Naive B cell (primary cell): ENCODE data around the gene PER2. TPM values are rescaled to one million over a fixed set of nuclear protein-coding genes. Genes with fewer than 3 reads are reported as not detected.
"Not testable (repeated sequence)": the region's sequence is repeated elsewhere in the genome, so short reads cannot be mapped to it uniquely, and the experiment has no call there.

ENCODE experiments used
- ATAC-seq, 2 donors: fragments of 150-1000 bp; cut with Tn5 transposase; 2 replicates each; pipeline ENCODE4 v1.10.0; 2021; ENCODE audit warnings: low read depth in 2 of 2, mild to moderate bottlenecking in 2 of 2, moderate library complexity in 2 of 2
- DNase-seq: peaks from one replicate; pipeline ENCODE4 v3.0.0; 2022
- H3K27ac Mint-ChIP-seq, 6 donors: one replicate each; pipeline ENCODE4 v1.8.0; 2020 to 2022; ENCODE audit warnings: mild to moderate bottlenecking in 6 of 6, mixed read lengths in 6 of 6, moderate library complexity in 5 of 6, inconsistent platforms in 2 of 6
- H3K27me3 Mint-ChIP-seq, 3 donors: one replicate each; pipeline ENCODE4 v1.8.0; 2021 to 2022; ENCODE audit warnings: mixed read lengths in 3 of 3, mild to moderate bottlenecking in 1 of 3
- H3K36me3 Mint-ChIP-seq, 2 donors: one replicate each; pipeline ENCODE4 v1.8.0; 2020 to 2022; ENCODE audit warnings: mixed read lengths in 2 of 2, inconsistent platforms in 1 of 2, mild to moderate bottlenecking in 1 of 2
- H3K4me1 Mint-ChIP-seq, 3 donors: one replicate each; pipeline ENCODE4 v1.8.0; 2020 to 2022; ENCODE audit warnings: mixed read lengths in 3 of 3, inconsistent platforms in 1 of 3, mild to moderate bottlenecking in 1 of 3, moderate library complexity in 1 of 3
- H3K4me3 Mint-ChIP-seq, 8 donors: one replicate each; pipeline ENCODE4 v1.8.0; 2020 to 2022; ENCODE audit warnings: mild to moderate bottlenecking in 8 of 8, mixed read lengths in 8 of 8, moderate library complexity in 8 of 8, inconsistent platforms in 2 of 8
- H3K9me3 Mint-ChIP-seq, 7 donors: one replicate each; pipeline ENCODE4 v1.8.0; 2020 to 2022; ENCODE audit warnings: mixed read lengths in 7 of 7, mild to moderate bottlenecking in 5 of 7, inconsistent platforms in 2 of 7, moderate library complexity in 1 of 7
- polyA plus RNA-seq, 6 donors: library from polyadenylated mRNA; unstranded; fragments of 300-500 nt; fragmentation: Illumina TruSeq; gene quantifications; one replicate each; pipeline ENCODE4 v1.2.3, GENCODE V29; 2021; ENCODE audit warnings: low read depth in 6 of 6

The PER2 gene
- polyA plus RNA-seq, 6 donors from 2014 or later, result 3.5 to 11.7 (median 4.5) TPM

GRCh38 chr2:238277695-238278094, 10.7 kb downstream of the PER2 start:
- ATAC-seq (no peak), DNase-seq (no peak)
- peak overlapping the region in 1 of 8 donors; percentile 80 for H3K4me3 Mint-ChIP-seq
- H3K9me3 Mint-ChIP-seq, result no peaks in the 10 kb centered on the region
- H3K4me1 Mint-ChIP-seq, result peaks cover 7 to 41% (median 27%) of the 10 kb centered on the region in 3 donors
- H3K36me3 Mint-ChIP-seq, result peaks cover 12 to 13% of the 10 kb centered on the region in 2 donors
- H3K27me3 Mint-ChIP-seq, result no peaks in the 10 kb centered on the region
- H3K27ac Mint-ChIP-seq, result peak overlapping the region in 1 of 6 donors; percentile 56

DNA sequence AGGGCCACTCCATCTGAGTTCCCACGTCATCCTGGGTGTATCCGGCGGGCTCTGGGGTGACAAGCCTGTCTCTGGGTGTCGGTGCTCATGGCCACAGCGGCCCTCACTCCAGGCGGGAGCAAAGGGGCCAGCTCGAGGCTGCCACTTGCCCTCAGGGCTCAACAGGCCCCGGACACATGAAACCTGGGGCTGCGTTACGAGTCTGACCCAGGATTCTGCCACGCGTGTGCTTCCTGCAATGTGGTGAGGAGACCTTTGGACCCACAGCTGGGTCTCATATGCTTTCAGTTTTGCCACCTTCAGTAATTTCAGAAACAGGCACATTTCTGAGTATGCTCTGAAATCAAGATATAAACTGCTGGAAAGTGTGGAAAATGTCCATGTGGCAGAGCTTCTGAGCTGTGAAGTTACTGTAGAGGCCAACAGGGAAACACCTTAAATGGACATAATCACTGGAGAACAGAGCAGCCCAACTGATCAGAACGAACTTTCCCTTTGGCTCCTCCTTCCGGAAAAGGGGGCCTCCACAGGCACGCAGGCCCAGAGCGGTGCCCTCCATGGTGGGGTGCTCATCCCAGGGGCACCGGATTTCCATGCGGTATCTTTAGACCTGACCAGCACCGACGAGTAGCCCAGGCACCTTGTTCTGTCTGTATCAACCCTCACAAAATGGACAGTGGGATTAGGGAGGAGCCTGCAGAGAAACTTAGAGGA, 14.1 kb downstream of the PER2 start:
- ATAC-seq (no peak), DNase-seq (no peak)
- Mint-ChIP-seq H3K36me3 (peaks cover 24 to 33% of the 10 kb centered on the region in 2 donors), H3K4me3 (no peak overlapping the region), H3K27me3 (no peaks in the 10 kb centered on the region), H3K9me3 (no peaks in the 10 kb centered on the region), H3K4me1 (peaks cover 4 to 11% (median 10%) of the 10 kb centered on the region in 3 donors), H3K27ac (no peak overlapping the region)

GRCh38 chr2:238273433-238273832, 15.0 kb downstream of the PER2 start:
- DNase-seq, H3K4me3 Mint-ChIP-seq, H3K9me3 Mint-ChIP-seq, ATAC-seq, H3K4me1 Mint-ChIP-seq, H3K27ac Mint-ChIP-seq, H3K27me3 Mint-ChIP-seq: not testable (repeated sequence)
- peaks cover 24 to 32% of the 10 kb centered on the region in 2 donors for H3K36me3 Mint-ChIP-seq

- H3K4me1 Mint-ChIP-seq, result no peaks in the 10 kb centered on the region
- H3K27ac Mint-ChIP-seq, result peak overlapping the region in 1 of 6 donors; percentile 78
- H3K36me3 Mint-ChIP-seq, result peaks cover 24 to 32% of the 10 kb centered on the region in 2 donors
- H3K9me3 Mint-ChIP-seq, result no peaks in the 10 kb centered on the region
- ATAC-seq, result no peak
- no peak overlapping the region for H3K4me3 Mint-ChIP-seq
- no peak for DNase-seq
- H3K27me3 Mint-ChIP-seq, result no peaks in the 10 kb centered on the region
These were observed 16.3 kb downstream of the PER2 start for GRCh38 chr2:238272156-238272555.

GRCh38 chr2:238271686-238272085, 16.7 kb downstream of the PER2 start:
- H3K27ac Mint-ChIP-seq, ATAC-seq, H3K27me3 Mint-ChIP-seq, H3K9me3 Mint-ChIP-seq, DNase-seq, H3K4me1 Mint-ChIP-seq, H3K4me3 Mint-ChIP-seq: not testable (repeated sequence)
- peaks cover 24 to 34% of the 10 kb centered on the region in 2 donors for H3K36me3 Mint-ChIP-seq

GRCh38 chr2:238271061-238271554, 17.3 kb downstream of the PER2 start:
- H3K27me3 Mint-ChIP-seq, result no peaks in the 10 kb centered on the region

GRCh38 chr2:238270606-238271005, 17.8 kb downstream of the PER2 start:
- ATAC-seq (no peak), DNase-seq (no peak)
- Mint-ChIP-seq H3K27me3 (no peaks in the 10 kb centered on the region), H3K9me3 (no peaks in the 10 kb centered on the region), H3K27ac (peak overlapping the region in 1 of 6 donors; percentile 59), H3K36me3 (peaks cover 24 to 34% of the 10 kb centered on the region in 2 donors), H3K4me3 (no peak overlapping the region), H3K4me1 (no peaks in the 10 kb centered on the region)

More at GRCh38 chr2:238271061-238271554, 17.3 kb downstream of the PER2 start:
- Mint-ChIP-seq H3K4me3 (no peak overlapping the region), H3K27ac (peak overlapping the region in 2 of 6 donors; percentile 52 to 61), H3K9me3 (no peaks in the 10 kb centered on the region), H3K4me1 (no peaks in the 10 kb centered on the region), H3K36me3 (peaks cover 24 to 34% of the 10 kb centered on the region in 2 donors)
- no peak for ATAC-seq
- DNase-seq, result no peak

- Mint-ChIP-seq H3K4me3 (no peak overlapping the region), H3K36me3 (peaks cover 21 to 34% of the 10 kb centered on the region in 2 donors), H3K4me1 (no peaks in the 10 kb centered on the region), H3K27ac (no peak overlapping the region), H3K27me3 (no peaks in the 10 kb centered on the region), H3K9me3 (no peaks in the 10 kb centered on the region)
- no peak for ATAC-seq
- no peak for DNase-seq
These were observed 18.7 kb downstream of the PER2 start for GRCh38 chr2:238269741-238270140.

DNA sequence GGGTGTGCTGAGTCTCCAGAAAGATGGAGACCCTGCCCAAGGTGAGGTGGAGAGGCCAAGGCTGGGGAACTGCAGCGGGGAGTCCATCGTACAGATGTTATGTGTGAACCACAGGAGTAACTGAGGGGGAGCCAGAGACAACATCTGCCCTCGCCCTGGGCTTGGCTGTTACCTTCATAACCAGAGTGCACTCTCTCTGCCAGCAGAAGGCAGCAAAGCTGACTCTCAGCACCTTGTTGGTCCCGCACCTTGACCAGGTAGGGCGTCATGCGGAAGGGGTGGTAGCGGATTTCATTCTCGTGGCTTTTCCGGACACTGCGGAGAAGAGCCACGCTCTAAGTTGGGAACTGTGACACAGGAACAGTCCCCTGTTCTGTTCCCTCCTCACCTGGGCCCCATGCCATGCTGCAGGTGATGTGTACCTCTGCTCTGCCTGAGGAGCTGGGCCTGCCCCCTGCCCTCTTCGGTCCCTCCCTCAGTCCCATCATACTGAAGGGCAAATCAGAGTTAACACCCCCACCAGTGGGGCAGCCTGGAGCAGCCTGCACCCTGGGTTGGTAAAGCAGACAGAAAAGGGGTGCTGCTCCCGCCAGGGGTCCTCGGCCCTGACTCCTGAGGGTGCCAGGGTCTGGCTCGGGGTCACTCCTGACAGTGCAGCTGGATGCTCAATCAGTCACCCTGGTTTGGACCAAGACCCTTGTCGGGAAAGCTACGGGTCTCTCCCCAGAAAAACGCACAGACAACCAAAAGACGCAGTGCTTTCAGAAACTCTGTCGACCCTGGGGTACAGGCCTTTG, 20.3 kb downstream of the PER2 start:
- peaks cover 16 to 32% of the 10 kb centered on the region in 2 donors for H3K36me3 Mint-ChIP-seq
- no peak overlapping the region for H3K4me3 Mint-ChIP-seq
- H3K9me3 Mint-ChIP-seq, result no peaks in the 10 kb centered on the region
- no peak overlapping the region for H3K27ac Mint-ChIP-seq
- DNase-seq (no peak), ATAC-seq (no peak)
- peaks cover 0 to 6% (median 0%) of the 10 kb centered on the region in 3 donors for H3K4me1 Mint-ChIP-seq
- no peaks in the 10 kb centered on the region for H3K27me3 Mint-ChIP-seq

DNA sequence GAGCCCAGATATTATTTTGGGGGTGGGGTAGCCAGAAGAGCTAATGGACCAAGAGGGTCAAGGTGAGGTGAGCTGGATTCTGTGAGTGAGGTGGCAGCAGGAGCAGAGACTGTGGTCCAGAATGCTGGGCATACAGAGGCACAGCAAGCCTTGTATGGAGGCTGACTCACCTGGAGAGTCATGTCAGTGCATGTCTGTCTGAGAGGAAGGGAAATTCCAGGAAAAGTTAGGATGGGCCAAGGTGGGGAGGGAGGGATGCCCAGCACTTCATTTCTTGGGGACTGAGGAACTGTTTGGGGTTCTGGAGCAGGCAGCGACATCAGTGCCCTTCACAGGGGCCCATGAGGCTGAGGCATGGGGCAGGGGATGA, 21.1 kb downstream of the PER2 start:
- ATAC-seq (no peak), DNase-seq (no peak)
- Mint-ChIP-seq H3K27me3 (no peaks in the 10 kb centered on the region), H3K27ac (no peak overlapping the region), H3K36me3 (peaks cover 12 to 25% of the 10 kb centered on the region in 2 donors), H3K9me3 (no peaks in the 10 kb centered on the region), H3K4me1 (peaks cover 0 to 6% (median 0%) of the 10 kb centered on the region in 3 donors), H3K4me3 (no peak overlapping the region)

DNA sequence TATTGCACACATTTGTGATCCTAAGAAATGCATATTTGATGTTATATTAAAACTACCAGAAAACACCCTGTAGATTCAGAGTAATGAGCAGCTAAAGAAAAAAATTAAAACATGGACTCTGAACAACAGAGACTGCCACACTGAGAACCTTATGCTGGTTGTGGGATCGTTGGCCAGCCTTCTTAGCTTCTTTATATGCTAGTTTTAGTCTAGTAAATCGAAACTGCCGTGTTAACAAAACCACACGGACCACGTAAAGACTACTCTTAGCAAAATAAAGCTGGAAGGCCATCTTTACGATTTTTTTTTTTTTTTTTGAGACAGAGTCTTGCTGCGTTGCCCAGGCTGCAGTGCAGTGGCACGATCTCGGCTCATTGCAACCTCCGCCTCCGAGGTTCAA, 22.8 kb downstream of the PER2 start:
- Mint-ChIP-seq H3K4me1 (peaks cover 0 to 6% (median 0%) of the 10 kb centered on the region in 3 donors), H3K36me3 (peaks cover 5 to 14% of the 10 kb centered on the region in 2 donors), H3K27me3 (no peaks in the 10 kb centered on the region), H3K27ac (no peak overlapping the region), H3K4me3 (no peak overlapping the region), H3K9me3 (no peaks in the 10 kb centered on the region)
- ATAC-seq (no peak), DNase-seq (no peak)

GRCh38 chr2:238264072-238264460, 24.3 kb downstream of the PER2 start:
- Mint-ChIP-seq H3K27ac (no peak overlapping the region), H3K4me1 (peaks cover 0 to 6% (median 0%) of the 10 kb centered on the region in 3 donors), H3K9me3 (no peaks in the 10 kb centered on the region), H3K27me3 (no peaks in the 10 kb centered on the region), H3K4me3 (no peak overlapping the region), H3K36me3 (peaks cover 0 to 7% of the 10 kb centered on the region in 2 donors)
- no peak for ATAC-seq
- DNase-seq, result no peak

- Mint-ChIP-seq H3K9me3 (no peaks in the 10 kb centered on the region), H3K4me1 (peaks cover 0 to 6% (median 0%) of the 10 kb centered on the region in 3 donors), H3K4me3 (peak overlapping the region in 1 of 8 donors; percentile 7), H3K36me3 (peaks cover 0 to 7% of the 10 kb centered on the region in 2 donors), H3K27me3 (no peaks in the 10 kb centered on the region), H3K27ac (peak overlapping the region in 1 of 6 donors; percentile 67)
- ATAC-seq (peak; percentile 62 to 78), DNase-seq (peak; percentile 65)
These were observed 25.0 kb downstream of the PER2 start for GRCh38 chr2:238263204-238264071.
